K562 (cell line): Measurements from ENCODE around the gene ASB10. TPM values are rescaled to one million over a fixed set of nuclear protein-coding genes. Genes with fewer than 3 reads are reported as not detected.

Experiments
- ATAC-seq: fragments of 200-7000 bp; cut with Tn5 transposase; 3 replicates; pipeline ENCODE4 v1.9.1; 2020; ENCODE audit warnings: moderate library complexity
- BruUV-seq: library from RNA; stranded (reverse); fragments of 400-500 nt; replicated peaks from 2 replicates; lab custom pipeline; 2021; lab: Mats Ljungman, UMichigan
- CTCF ChIA-PET: fragments of 300-600 bp; formaldehyde crosslinking; extraction: SDS; loops from one replicate; lab custom pipeline; 2021; ENCODE audit warnings: low intra/inter-chr PET ratio; lab: Yijun Ruan, JAX
- POLR2A ChIA-PET: fragments of 300-600, 350-650 bp; sonication (Branson Sonifier 250); formaldehyde crosslinking; extraction: SDS; loops from one replicate; lab custom pipeline; 2021; ENCODE audit warnings: antibody characterized with exemption, inconsistent platforms; lab: Yijun Ruan, JAX
- DNase-seq, 4 experiments: peaks; one replicate each; pipeline versions ENCODE4 v3.0.0 to v3.0.0-alpha.2; 2011 to 2018; ENCODE audit warnings: low spot score in 3 of 4, mixed read lengths in 3 of 4; ENCODE audit errors: extremely low read depth in 1 of 4
- FAIRE-seq: peaks from 2 replicates; lab custom pipeline; 2011; peaks lifted over from hg19 to GRCh38; lab: Jason Lieb, UNC
- H2AFZ ChIP-seq: 2 replicates; pipeline ENCODE4 v1.6.0; 2011; ENCODE audit warnings: low read depth, low read length, control low read depth, inconsistent platforms
- H3K27ac ChIP-seq: fragments of 200-600 bp; 3 replicates; pipeline ENCODE4 v1.8.0; 2011; ENCODE audit warnings: low read depth, mild to moderate bottlenecking, control low read depth, inconsistent platforms, low read length, moderate library complexity, mixed read lengths; ENCODE audit errors: extremely low read depth
- H3K27me3 ChIP-seq, 2 experiments: fragments of 300-600 bp in 1 of 2; 2 replicates in 1 of 2; 3 replicates in 1 of 2; pipeline versions ENCODE4 v1.6.0 to v1.8.0; 2011; ENCODE audit warnings: inconsistent platforms in 2 of 2, low read length in 2 of 2, mild to moderate bottlenecking in 1 of 2, mixed read lengths in 1 of 2, moderate library complexity in 1 of 2; ENCODE audit not compliant: control insufficient read depth in 2 of 2, insufficient read depth in 2 of 2
- H3K36me3 ChIP-seq: fragments of 300-600 bp; 3 replicates; pipeline ENCODE4 v1.8.0; 2011; ENCODE audit warnings: mild to moderate bottlenecking, low read length, inconsistent platforms; ENCODE audit not compliant: control insufficient read depth, insufficient read depth
- H3K4me1 ChIP-seq, 2 experiments: fragments of 200-600 bp in 1 of 2; replicated peaks in 1 of 2; 2 replicates in 1 of 2; 3 replicates in 1 of 2; pipeline versions ENCODE4 v1.5.1 to v1.8.0; 2011; ENCODE audit warnings: inconsistent platforms in 2 of 2, low read length in 2 of 2, mild to moderate bottlenecking in 1 of 2, mixed read lengths in 1 of 2, moderate library complexity in 1 of 2; ENCODE audit not compliant: control insufficient read depth in 2 of 2, insufficient read depth in 2 of 2
- H3K4me2 ChIP-seq: 2 replicates; pipeline ENCODE4 v1.6.1; 2011; ENCODE audit warnings: low read length, control low read depth, inconsistent platforms, mixed read lengths; ENCODE audit not compliant: insufficient read depth
- H3K4me3 ChIP-seq: fragments of 200-600 bp; sonication (generic), shearing (Covaris generic); 2 replicates; pipeline ENCODE4 v1.5.1; 2016; ENCODE audit warnings: control low read depth, inconsistent platforms
- H3K79me2 ChIP-seq: fragments of 200-600 bp; 3 replicates; pipeline ENCODE4 v1.8.0; 2011; ENCODE audit warnings: low read length, inconsistent platforms; ENCODE audit not compliant: control insufficient read depth, insufficient read depth
- H3K9ac ChIP-seq, 2 experiments: 2 replicates each; pipeline versions ENCODE4 v1.6.0 to v1.6.1; 2011; ENCODE audit warnings: low read depth in 2 of 2, low read length in 2 of 2, control low read depth in 1 of 2, inconsistent platforms in 1 of 2, mild to moderate bottlenecking in 1 of 2, mixed read lengths in 1 of 2; ENCODE audit not compliant: insufficient read depth in 1 of 2
- H3K9me1 ChIP-seq: one replicate; pipeline ENCODE4 v1.6.0; 2011; ENCODE audit warnings: inconsistent platforms, mild to moderate bottlenecking, low read length, moderate library complexity; ENCODE audit not compliant: control insufficient read depth, insufficient read depth
- H3K9me3 ChIP-seq: replicated peaks from 2 replicates; pipeline ENCODE4 v1.5.1; 2011; ENCODE audit warnings: low read depth, low read length, inconsistent platforms; ENCODE audit not compliant: control insufficient read depth, insufficient read depth
- H4K20me1 ChIP-seq: replicated peaks from 2 replicates; pipeline ENCODE4 v1.6.1; 2011; ENCODE audit warnings: low read length, inconsistent platforms, mixed read lengths; ENCODE audit not compliant: control insufficient read depth, insufficient read depth
- EP400 ChIP-seq: fragments of 450-650 bp; IDR thresholded peaks from 2 replicates; pipeline ENCODE4 v1.6.1; 2017; ENCODE audit warnings: antibody characterized with exemption, mild to moderate bottlenecking, moderate library complexity
- NONO ChIP-seq, 2 experiments: fragments of 200-400 bp in 1 of 2; fragments of 450-650 bp in 1 of 2; formaldehyde crosslinking in 1 of 2; IDR thresholded peaks; 2 replicates each; pipeline ENCODE4 v1.6.1; 2017; ENCODE audit warnings: low read depth in 2 of 2, mild to moderate bottlenecking in 2 of 2, moderate library complexity in 2 of 2, low read length in 1 of 2
- NR0B1 ChIP-seq: fragments of 450-650 bp; IDR thresholded peaks from one replicate; pipeline ENCODE4 v1.6.1; 2018; ENCODE audit warnings: mild to moderate bottlenecking, moderate library complexity; ENCODE audit not compliant: partially characterized antibody
- ZEB2 ChIP-seq: fragments of 450-650 bp; IDR thresholded peaks from 2 replicates; pipeline ENCODE4 v1.6.1; 2016
- ZNF3 ChIP-seq: fragments of 250-450 bp; sonication (Bioruptor Pico); IDR thresholded peaks from 2 replicates; pipeline ENCODE4 v1.5.0; 2021; ENCODE audit warnings: mild to moderate bottlenecking, moderate library complexity
- WGBS: fragments of 100-300 bp; shearing (Covaris generic); methylation state at CpG from one replicate; pipeline ENCODE4 v1.1.6; 2016; ENCODE audit warnings: low coverage, mixed read lengths; ENCODE audit not compliant: insufficient coverage; ENCODE audit errors: missing lambda C conversion rate; 5-methylcytosine and 5-hydroxymethylcytosine counted together
- in situ Hi-C: fragments of 300-500 bp; cut with MboI; formaldehyde crosslinking; loops from 4 replicates; pipeline ENCODE4 v1.15.0; 2018; ENCODE audit warnings: inconsistent platforms, mixed read lengths
- intact Hi-C: fragments of 100-400 bp; cut with micrococcal nuclease; formaldehyde crosslinking; loops from 2 replicates; pipeline ENCODE4 v1.14.2; 2022
- polyA plus RNA-seq, 8 experiments: library from polyadenylated mRNA; depleted of rRNA in 4 of 8; stranded (reverse) in 5 of 8; unstranded in 3 of 8; fragments of >200 nt; fragmentation: Nextera tagmentation in 2 of 8; fragmentation: Illumina TruSeq in 1 of 8; extraction: Ambion mirVana in 2 of 8; extraction: Trizol in 1 of 8; gene quantifications; 2 replicates each; pipeline versions ENCODE4 v1.2.1 to v1.2.3, GENCODE V29; 2011 to 2014; ENCODE audit warnings: inconsistent platforms in 1 of 8, missing spikeins in 1 of 8
- total RNA-seq, 7 experiments: library from RNA; depleted of rRNA in 6 of 7; stranded (reverse); fragments of >200 nt in 6 of 7; fragmentation: Illumina TruSeq in 2 of 7; extraction: Trizol in 2 of 7; gene quantifications; 2 replicates each; pipeline versions ENCODE4 v1.2.1 to v1.2.3, GENCODE V29; 2011 to 2021; ENCODE audit warnings: low replicate concordance in 1 of 7

ASB10 gene
- total and polyA plus RNA-seq, 9 of the 15 experiments (the other 6 are each of a cell fraction or from before 2014, with no cell fraction given), result not detected

GRCh38 chr7:151215396-151215795 is 28.3 kb upstream of the ASB10 start:
- no peak for ATAC-seq
- Histone ChIP-seq H2AFZ (no peak overlapping the region), H3K79me2 (no peaks in the 10 kb centered on the region), H3K9ac (no peak overlapping the region), H3K9me1 (no peaks in the 10 kb centered on the region), H3K9me3 (no peaks in the 10 kb centered on the region), H3K4me1 (no peaks in the 10 kb centered on the region; a peak in 1 of 5 replicates), H3K27ac (no peak overlapping the region), H4K20me1 (peaks cover 16% of the 10 kb centered on the region; the same call in 1 of the 2 replicates), H3K4me2 (no peak overlapping the region), H3K27me3 (no peaks in the 10 kb centered on the region), H3K4me3 (no peak overlapping the region), H3K36me3 (peaks cover 84% of the 10 kb centered on the region)
- TF ChIP-seq ZNF3 (no peak), NR0B1 (no peak), EP400 (no peak), ZEB2 (no peak), NONO (IDR thresholded peaks at IDR 0.05; ENCODE audit: low read depth in 2 of 2, low read length in 1 of 2) (no peak)
- BruUV-seq, result no TSS peak
- no peak for FAIRE-seq
- ChIA-PET POLR2A (interaction anchor here (1.6 to 4.9 kb wide), 3 partner anchors 10 to 12 kb away, joined by 3 to 30 read pairs (median 5); partner anchors contain the start of gene ABCF2), CTCF (no interaction called here)
- in situ Hi-C loops, result no loop called here
- 93% methylated on average over 5 of the region's 5 CpGs for WGBS
- intact Hi-C loops, result no loop called here
- DNase-seq, result no peak
